ENCODE results near the gene RARB. TPM values are rescaled to one million over a fixed set of nuclear protein-coding genes. Genes with fewer than 3 reads are reported as not detected.

RARB gene
- total and polyA plus RNA-seq, 2 experiments from 2014 or later, result 0.14 to 0.42 TPM

GRCh38 chr3:25474052-25474451, 46.0 kb downstream of the RARB start (continued):
- no peak for TF ChIP-seq ZNF462 (CRISPR knock-in tag; IDR thresholded peaks at IDR 0.05)
- no peak for TF ChIP-seq ZNF114 (CRISPR knock-in tag; IDR thresholded peaks at IDR 0.05)
- TF ChIP-seq NANOG (IDR thresholded peaks at IDR 0.05; ENCODE audit: borderline replicate concordance), result no peak
- no peak for TF ChIP-seq POLR2AphosphoS5 (IDR thresholded peaks at IDR 0.05; ENCODE audit: low read depth)
- no peak for TF ChIP-seq STAT1 (IDR thresholded peaks at IDR 0.05; ENCODE audit: unreplicated experiment)
- TF ChIP-seq REST (IDR thresholded peaks at IDR 0.05; ENCODE audit: unreplicated experiment), result no peak
- TF ChIP-seq JUNB (IDR thresholded peaks at IDR 0.05; ENCODE audit: unreplicated experiment), result no peak
- no peak for TF ChIP-seq ZNF331 (CRISPR knock-in tag; IDR thresholded peaks at IDR 0.05; ENCODE audit: low read depth)
- no peak for TF ChIP-seq ETS1 (IDR thresholded peaks at IDR 0.05)

Data from GM23338 (cell line).